SJSA1 (cell line): ENCODE results near the gene PRSS2. TPM values are rescaled to one million over a fixed set of nuclear protein-coding genes. Genes with fewer than 3 reads are reported as not detected.

Experiments
- DNase-seq, 2 experiments: peaks; one replicate each; pipeline ENCODE4 v3.0.0-alpha.2; 2015 to 2020; ENCODE audit warnings: low spot score in 2 of 2, low read depth in 1 of 2
- H3K27ac ChIP-seq: fragments of 250-450 bp; sonication (Bioruptor Pico); 2 replicates; pipeline ENCODE4 v1.5.1; 2020; ENCODE audit warnings: mild to moderate bottlenecking, moderate library complexity
- H3K27me3 ChIP-seq: fragments of 250-450 bp; sonication (Bioruptor Pico); replicated peaks from 2 replicates; pipeline ENCODE4 v1.5.1; 2020; ENCODE audit warnings: mild to moderate bottlenecking, moderate library complexity
- H3K36me3 ChIP-seq: fragments of 250-450 bp; sonication (Bioruptor Pico); 2 replicates; pipeline ENCODE4 v1.5.1; 2020; ENCODE audit warnings: mild to moderate bottlenecking
- H3K4me1 ChIP-seq: fragments of 250-450 bp; sonication (Bioruptor Pico); replicated peaks from 2 replicates; pipeline ENCODE4 v1.6.1; 2021; ENCODE audit warnings: mild to moderate bottlenecking
- H3K4me3 ChIP-seq: fragments of 250-450 bp; sonication (Bioruptor Pico); 2 replicates; pipeline ENCODE4 v1.5.1; 2020; ENCODE audit warnings: mild to moderate bottlenecking
- H3K9me3 ChIP-seq: fragments of 250-450 bp; sonication (Bioruptor Pico); replicated peaks from 2 replicates; pipeline ENCODE4 v1.5.1; 2020; ENCODE audit warnings: mild to moderate bottlenecking
- total RNA-seq: library from RNA; depleted of rRNA; stranded (reverse); fragments of >200 nt; shearing (Covaris generic); gene quantifications from 2 replicates; pipeline ENCODE4 v1.2.3, GENCODE V29; 2014; rRNA removed

The PRSS2 gene
- total RNA-seq, 1 experiment from 2014 or later: not detected

GRCh38 chr7:142822714-142823113, 51.9 kb downstream of the PRSS2 start:
- Histone ChIP-seq H3K4me1 (no peaks in the 10 kb centered on the region), H3K36me3 (no peaks in the 10 kb centered on the region), H3K4me3 (no peak overlapping the region), H3K27me3 (peaks cover 4% of the 10 kb centered on the region; the same call in 1 of the 2 replicates), H3K9me3 (no peaks in the 10 kb centered on the region; the same call in 1 of the 2 replicates), H3K27ac (no peak overlapping the region)
- DNase-seq: no peak

Other genes with a start within 250 kb of the PRSS2 start
- not detected in 2 replicates for gene PRSS1, start 21.5 kb upstream of the PRSS2 start, total RNA-seq
- 0.82 TPM in 1 of 2 replicates, not detected in the other for gene EPHB6, start 84.1 kb downstream of the PRSS2 start, total RNA-seq
- under 0.01 TPM in 1 of 2 replicates, not detected in the other for gene TRPV6, start 114.8 kb downstream of the PRSS2 start, total RNA-seq
- gene TRPV5, start 162.8 kb downstream of the PRSS2 start, total RNA-seq: not detected in 2 replicates
- gene LLCFC1, start 168.5 kb downstream of the PRSS2 start, total RNA-seq: not detected in 2 replicates
- gene KEL, start 191.4 kb downstream of the PRSS2 start, total RNA-seq: 1.1 and 5.1 TPM in 2 replicates